Gastroesophageal sphincter (tissue), 3 donors: ENCODE data around the gene LIPJ.

Experiments
- CTCF ChIP-seq, 4 experiments: fragments of 200-600 bp in 2 of 4; fragments of 450-650 bp in 2 of 4; sonication (generic) in 1 of 4; IDR thresholded peaks; one replicate each; pipeline ENCODE4 v1.5.1; 2017 to 2019; ENCODE audit warnings: antibody characterized with exemption in 4 of 4, mild to moderate bottlenecking in 2 of 4, moderate library complexity in 2 of 4
- POLR2A ChIP-seq, 2 donors: fragments of 450-650 bp; IDR thresholded peaks; one replicate each; pipeline ENCODE4 v1.6.1; 2017; ENCODE audit warnings: antibody characterized with exemption in 2 of 2, mild to moderate bottlenecking in 2 of 2, moderate library complexity in 1 of 2
- POLR2AphosphoS5 ChIP-seq: sonication (generic); formaldehyde crosslinking; IDR thresholded peaks from one replicate; pipeline ENCODE4 v1.6.1; 2017; ENCODE audit warnings: antibody characterized with exemption

DNA sequence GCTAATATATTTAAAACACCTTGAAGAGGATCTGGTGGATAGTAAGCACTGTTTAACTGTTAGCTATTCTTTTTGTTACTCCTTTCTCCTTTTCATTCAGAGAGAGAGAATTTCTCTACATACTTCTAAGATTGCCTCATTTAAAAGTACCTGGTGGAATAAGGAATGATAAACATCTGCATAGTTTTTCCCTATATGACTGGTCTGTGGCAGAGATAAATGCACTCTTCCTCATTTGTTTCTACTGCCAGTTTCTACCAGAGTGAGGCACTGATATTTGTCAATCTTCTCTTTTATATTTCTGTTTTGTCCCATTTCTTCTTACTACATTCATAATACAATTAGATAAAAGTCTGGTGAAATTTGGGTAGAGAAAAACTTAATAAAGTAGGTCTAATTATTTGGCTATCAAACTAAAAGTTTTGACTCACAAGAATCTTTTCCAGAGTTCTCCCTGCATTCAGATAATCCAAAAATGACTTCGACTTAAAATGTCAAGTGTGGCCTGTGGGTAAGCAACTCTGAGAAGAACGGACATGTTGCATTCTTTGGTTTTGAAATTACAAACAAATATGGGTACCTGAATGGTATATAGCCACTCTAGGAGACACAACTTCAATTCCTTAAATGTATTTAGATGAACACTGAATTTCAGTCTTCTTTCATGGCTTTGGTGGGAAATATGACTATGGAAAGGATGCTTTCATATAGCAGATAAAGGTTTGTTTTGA lies 42.3 kb upstream of the LIPJ start:
- TF ChIP-seq CTCF (IDR thresholded peaks at IDR 0.05) (no peak), POLR2A (IDR thresholded peaks at IDR 0.05) (no peak), POLR2AphosphoS5 (no peak)
